Fibroblast of skin of right quadriceps (primary cell): ENCODE results near the gene MTRFR.
"Not testable (repeated sequence)": the region's sequence is repeated elsewhere in the genome, so short reads cannot be mapped to it uniquely, and the experiment has no call there.

ENCODE experiments used
- DNase-seq: peaks from one replicate; pipeline ENCODE4 v3.0.0-alpha.2; 2013

Gene MTRFR

DNA sequence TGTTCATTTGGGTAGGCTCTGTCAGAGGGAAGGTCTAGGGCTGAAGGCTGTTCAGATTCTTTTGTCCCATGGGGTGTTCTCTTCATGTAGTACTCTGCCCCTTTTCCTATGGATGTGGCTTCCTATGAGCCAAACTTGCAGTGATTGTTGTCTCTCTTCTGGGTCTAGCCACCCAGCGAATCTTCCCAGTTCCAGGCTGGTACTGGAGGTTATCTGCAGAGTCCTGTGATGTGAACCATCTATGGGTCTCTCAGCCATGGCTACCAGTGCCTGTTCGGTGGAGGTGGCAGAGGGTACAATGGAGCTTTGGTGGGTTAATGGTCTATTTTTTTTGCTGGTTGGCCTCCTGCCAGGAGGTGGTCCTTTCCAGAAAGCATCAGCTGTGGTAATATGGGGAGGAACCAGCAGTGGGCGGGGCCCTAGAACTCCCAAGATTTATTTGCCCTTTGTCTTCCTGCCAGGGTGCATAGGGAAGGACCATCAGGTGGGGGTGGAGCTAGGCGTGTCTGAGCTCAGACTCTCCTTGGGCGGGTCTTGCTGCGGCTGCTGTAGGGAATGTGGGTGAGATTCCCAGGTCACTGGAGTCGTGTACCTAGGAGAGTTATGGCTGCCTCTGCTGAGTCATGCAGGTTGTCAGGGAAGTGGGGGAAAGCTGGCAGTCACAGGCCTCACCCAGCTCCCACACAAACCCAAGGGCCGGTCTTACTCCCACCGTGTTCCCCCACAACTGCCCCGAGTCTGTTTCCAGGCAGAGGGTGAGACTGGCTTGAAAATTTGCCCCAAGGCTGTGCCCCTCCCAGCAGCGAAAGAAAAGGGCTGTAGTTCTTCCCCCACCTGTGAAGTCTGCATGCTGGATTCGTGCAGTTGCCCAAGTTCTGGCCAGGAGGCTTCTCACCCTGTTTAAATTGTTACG is 17.5 kb downstream of the MTRFR start:
- no peak for DNase-seq

GRCh38 chr12:123251403-123252076 is 18.3 kb downstream of the MTRFR start:
- DNase-seq = no peak

DNA sequence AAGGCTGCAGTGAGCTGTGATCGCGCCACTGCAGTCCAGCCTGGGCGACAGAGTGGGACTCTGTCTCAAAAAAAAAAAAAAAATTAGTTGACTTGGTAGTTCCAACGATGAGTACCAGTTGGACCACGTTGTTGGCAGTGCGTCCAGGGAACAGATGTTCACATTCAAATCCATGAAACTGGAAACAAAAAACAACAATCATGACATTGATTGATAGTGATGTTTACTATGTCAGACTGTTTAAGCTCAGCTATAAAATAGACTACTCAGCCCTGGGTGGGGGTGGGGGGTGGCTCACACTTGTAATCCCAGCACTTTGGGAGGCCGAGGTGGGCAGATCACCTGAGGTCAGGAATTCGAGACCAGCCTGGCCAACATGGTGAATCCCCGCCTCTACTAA is 19.1 kb downstream of the MTRFR start:
- not testable (repeated sequence) for DNase-seq

DNA sequence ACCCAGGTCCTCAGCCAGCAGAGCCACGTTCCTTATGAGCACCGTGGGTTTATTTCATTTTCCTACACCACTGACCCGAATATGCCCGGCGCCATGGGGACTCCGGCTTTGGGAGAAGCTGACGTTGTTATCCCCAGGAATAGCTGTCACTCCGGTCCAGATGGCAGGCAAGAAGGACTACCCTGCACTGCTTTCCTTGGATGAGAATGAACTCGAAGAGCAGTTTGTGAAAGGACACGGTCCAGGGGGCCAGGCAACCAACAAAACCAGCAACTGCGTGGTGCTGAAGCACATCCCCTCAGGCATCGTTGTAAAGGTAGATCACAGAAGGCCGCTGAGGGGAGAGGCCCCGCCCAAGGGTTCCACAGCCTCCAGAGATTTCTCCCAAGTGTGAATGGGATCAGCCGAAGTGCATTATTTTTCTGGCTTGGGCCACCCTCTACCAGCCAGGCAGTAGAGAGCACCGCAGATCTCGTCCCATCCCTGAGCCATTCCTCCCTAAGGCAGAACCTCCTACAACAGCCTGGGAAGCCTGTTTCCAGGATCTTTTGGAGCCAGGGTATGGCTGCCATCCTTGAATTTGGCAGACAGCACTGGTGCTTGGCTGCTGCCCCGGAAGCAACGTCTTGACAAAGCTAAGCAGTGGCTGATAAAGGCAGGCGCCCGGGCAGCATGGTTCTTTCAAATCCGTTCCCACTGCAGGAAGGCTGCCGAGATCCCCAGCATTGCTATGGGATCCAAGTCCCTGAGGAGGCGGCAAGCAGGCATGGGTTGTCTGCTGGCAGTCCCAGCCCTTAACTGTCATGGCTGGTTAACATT is 20.6 kb downstream of the MTRFR start:
- no peak for DNase-seq

DNA sequence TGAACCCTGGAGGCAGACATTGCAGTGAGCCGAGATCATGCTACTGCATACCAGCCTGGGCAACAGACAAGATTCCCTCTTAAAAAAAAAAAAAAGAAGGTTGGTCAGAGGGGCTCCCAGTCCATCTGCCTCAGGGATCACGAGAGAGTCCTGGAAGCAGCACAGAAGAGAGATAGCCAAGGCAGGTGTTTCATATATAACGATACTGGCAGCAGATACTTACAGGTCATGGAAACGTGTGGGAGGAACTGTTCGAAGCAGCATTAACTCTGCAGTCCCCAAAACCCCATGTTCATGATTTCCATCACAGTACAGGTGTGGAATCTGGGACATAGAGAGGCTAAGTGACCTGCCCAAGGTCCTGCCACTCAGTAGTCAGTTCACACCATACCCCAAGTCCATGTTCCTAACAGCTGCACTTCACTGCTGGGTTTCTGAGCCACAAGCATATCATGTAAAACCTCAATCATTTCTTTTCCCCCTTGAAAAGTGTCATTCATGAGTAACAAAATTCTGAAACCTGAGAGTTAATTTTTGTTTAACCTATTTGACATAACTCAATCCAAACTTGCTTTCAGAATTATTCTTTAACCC is 21.7 kb downstream of the MTRFR start:
- DNase-seq = no peak

DNA sequence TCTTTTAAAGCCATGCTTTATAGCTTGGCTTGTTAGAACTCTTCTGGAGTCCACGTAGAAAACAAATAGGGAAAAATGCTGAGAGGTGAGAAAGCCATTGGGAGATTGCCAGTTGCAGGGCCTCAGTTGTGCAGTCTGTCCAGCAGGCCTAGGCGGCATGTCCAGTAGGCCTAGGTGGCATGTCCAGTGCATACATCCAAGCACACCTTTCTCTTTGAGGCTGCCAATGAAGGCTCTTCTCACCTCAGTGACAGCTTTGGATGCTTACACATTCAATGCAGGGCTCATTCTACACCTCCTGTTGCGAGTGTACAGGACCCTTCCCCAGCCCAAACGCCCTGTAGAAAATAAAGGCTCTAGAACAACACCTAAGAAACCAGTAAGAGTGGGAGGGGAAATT is 25.4 kb downstream of the MTRFR start:
- DNase-seq = no peak

GRCh38 chr12:123260081-123260480 is 26.8 kb downstream of the MTRFR start:
- DNase-seq = no peak

- DNase-seq = no peak
Measured at GRCh38 chr12:123261196-123261595, 28.0 kb downstream of the MTRFR start.

DNA sequence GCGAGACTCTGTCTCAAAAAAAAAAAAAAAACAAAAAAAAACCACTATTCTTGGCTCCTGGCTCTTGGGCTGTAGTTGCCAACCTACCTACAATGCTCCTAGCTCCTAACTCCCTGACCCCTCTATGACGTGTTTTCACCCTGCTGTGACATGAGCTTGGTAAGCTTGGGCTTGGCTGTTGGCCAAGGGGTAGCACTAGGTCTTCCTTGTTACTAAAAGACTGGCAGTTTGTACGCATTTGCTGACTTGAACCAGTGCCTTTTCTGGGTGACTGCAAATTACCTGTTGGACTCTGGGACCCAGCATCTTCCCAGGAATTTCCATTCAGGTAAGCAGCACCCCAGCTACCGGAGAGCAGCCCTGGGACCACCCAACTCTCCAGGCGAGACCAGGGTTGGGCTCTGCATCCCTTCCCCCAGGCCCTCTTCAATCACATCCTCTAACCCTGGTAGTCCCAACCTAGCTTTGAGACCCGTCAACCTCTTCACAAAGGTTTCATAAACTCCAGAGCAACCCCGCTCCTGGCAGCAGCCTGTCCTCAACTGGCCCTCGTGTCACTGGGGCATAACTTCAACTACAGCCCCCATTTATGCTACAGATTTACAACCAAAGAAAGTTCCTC is 30.1 kb downstream of the MTRFR start:
- DNase-seq = no peak

DNA sequence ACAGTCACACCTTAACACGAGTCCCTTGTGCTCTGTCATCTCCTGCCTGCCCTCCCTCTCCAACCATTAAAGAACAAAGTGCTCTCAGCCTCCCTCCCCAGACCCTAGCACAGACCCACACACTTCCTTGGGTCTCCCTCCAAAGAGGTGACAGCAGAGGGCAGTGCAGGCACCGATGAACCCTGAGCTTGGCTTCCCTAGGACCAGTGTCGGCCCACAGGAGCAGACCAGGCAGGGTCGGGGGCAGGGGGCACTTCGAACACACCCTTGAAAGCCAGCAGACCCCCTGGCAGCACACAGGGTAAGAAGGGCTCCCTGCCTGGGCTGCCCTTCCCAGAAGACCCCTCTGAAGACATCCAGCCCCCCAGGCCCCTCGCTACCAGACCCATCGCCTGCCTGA is 31.4 kb downstream of the MTRFR start:
- DNase-seq = no peak

- DNase-seq = no peak
Measured at GRCh38 chr12:123265851-123266678, 32.8 kb downstream of the MTRFR start.

DNA sequence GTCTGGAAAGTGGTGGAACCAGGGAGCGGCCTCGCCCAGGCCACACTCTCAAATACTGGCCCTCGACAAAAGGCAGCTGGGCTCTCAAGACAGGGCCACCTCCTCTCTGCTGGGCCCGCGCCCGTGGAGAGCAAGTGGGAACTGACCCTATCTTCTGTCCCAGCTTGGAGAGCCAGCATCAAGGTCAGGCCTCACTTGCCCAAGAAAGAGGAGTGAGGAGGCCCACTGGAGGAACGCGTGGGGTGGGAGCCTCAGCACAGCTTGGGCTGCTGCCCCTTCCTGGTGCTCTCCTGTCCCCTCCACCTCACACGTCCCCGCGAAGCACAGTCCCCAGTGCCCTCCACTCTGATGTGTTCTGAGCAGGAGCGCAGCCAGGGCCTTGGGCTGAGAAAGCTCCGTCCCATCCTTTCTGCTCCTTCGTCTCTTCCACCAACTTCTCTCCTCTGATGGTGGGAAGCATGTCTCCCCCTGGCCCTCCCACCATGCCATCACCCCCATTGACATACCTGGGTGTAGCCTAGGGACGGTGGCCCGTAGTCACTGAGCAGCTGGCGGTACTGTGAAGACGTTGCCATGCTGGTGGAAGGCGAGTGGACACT is 33.5 kb downstream of the MTRFR start:
- DNase-seq = no peak

GRCh38 chr12:123267335-123267920 is 34.2 kb downstream of the MTRFR start:
- no peak for DNase-seq

DNA sequence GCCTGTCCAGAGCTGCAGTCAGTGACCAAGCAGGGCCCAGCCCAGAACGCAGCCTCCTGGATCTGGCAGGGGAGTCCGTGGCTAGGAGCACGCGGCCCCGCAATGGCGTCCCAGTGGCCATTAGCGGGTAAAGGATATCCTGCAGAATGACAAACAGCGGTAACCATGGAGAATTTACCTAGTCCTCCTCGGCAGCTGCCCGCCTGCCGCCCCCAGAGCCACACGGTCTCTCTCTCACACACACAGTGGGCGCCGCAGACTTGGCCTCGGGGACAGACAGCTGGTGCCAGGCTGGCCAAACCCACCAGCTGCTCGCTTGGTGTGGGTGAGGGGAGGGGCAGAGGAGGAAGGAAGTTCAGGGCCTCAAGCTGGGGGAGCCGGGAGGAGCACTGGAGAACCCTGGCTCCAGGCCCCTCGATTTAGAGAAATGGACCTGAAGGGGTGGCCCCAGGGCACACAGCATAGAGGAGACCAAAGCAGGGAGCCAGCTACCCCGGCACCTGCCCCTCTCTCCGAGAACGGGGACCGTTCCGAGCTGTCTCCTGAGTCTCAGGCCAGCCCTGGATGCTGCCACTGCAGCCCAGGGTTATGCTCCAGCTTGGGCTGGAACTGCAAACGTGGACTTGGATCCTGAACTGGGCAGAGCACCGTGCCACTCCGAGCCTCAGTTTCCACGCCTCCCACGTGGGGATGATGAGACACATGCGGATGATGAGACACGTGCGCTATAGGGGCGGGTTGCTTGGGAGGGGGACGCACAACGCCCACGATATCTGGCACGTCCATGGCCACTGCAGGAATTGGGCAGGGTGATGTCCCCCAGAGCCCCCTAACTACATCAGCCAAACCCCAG is 35.0 kb downstream of the MTRFR start:
- DNase-seq = no peak

DNA sequence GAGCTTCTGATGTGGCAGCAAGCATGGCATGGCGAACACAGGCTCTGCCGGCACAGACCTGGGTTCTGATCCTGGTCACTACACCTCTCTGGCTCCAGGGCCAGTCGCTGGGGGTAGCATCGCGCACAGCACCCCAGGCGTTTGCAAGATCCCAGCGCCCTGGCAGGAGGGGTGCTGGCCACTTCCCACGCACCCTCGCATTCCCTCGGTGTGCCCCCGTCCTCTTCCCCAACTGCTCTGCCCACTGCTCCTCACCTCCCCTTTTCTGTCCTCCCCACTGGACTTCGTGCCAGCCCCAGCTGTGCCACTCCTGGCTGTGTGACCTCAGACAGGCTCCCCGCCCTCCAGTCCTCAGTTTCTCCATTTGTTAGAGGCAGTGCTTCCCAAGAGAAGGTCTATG is 35.6 kb downstream of the MTRFR start:
- DNase-seq = no peak

GRCh38 chr12:123269395-123269892 is 36.2 kb downstream of the MTRFR start:
- DNase-seq = peak; percentile 84

GRCh38 chr12:123269896-123270213 is 36.6 kb downstream of the MTRFR start:
- DNase-seq = no peak

DNA sequence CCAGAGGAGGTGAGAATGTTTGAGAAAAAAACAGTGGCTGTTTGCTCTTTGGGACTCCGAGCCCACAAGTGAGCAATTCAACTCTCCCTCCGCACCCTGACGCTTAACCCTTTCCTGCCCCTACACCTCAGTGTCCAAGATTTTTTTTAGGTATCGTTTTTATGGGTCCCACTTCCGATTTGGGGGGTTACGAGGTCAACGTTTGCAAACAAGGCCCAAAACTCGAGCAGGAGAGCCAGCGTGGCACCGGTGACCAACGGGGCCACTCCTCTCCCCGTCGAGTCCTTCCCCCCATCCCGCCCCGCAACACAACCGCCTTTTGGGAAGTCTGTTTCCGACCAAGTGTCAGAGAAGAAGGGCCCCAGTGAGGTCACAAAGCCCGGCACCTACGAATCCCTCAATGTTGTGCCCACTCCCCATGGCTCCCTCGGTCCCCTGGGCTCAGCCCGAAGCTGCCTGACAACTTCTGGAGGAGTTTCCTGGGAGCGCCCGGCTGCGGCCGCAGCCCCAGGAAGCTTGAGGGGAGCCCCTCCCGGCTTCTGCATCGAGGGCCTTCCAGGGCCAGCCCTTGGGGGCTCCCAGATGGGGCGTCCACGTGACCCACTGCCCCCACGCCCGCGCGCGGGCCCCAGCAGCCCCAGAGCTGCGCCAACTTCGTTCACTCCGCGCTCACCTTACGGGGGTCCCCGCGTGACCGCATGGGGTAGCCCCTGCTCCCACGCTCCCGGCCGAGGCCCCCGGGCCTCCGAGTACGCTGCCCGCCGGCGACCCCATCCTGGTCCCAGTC is 37.2 kb downstream of the MTRFR start:
- DNase-seq = peak; percentile 54
